Ascending aorta (tissue), 2 donors: ENCODE measurements around the gene GPRC5D. TPM values are rescaled to one million over a fixed set of nuclear protein-coding genes. Genes with fewer than 3 reads are reported as not detected.

ENCODE experiments used
- DNase-seq, 2 donors: peaks; one replicate each; pipeline ENCODE4 v3.0.0-alpha.2; 2019; ENCODE audit warnings: low spot score in 2 of 2
- H3K27ac ChIP-seq, 2 donors: fragments of 200-600 bp; sonication (generic); one replicate each; pipeline ENCODE4 v1.5.1; 2016 to 2017; ENCODE audit warnings: mild to moderate bottlenecking in 1 of 2
- H3K27me3 ChIP-seq: fragments of 200-600 bp; sonication (generic); one replicate; pipeline ENCODE4 v1.5.1; 2017
- H3K36me3 ChIP-seq, 2 donors: fragments of 200-600 bp; sonication (generic); one replicate each; pipeline ENCODE4 v1.5.1; 2016
- H3K4me1 ChIP-seq, 2 donors: fragments of 200-600 bp; sonication (generic); one replicate each; pipeline ENCODE4 v1.5.1; 2016 to 2017; ENCODE audit warnings: mild to moderate bottlenecking in 1 of 2
- H3K4me3 ChIP-seq, 2 donors: fragments of 200-600 bp; sonication (generic); one replicate each; pipeline ENCODE4 v1.5.1; 2016 to 2017; ENCODE audit warnings: mild to moderate bottlenecking in 1 of 2
- H3K9me3 ChIP-seq, 2 donors: fragments of 200-600 bp; sonication (generic); one replicate each; pipeline ENCODE4 v1.5.1; 2016
- intact Hi-C: fragments of 100-400 bp; cut with DNase I; formaldehyde crosslinking; loops from one replicate; pipeline ENCODE4 v1.15.1; 2023
- total RNA-seq: library from RNA; depleted of rRNA; stranded (reverse); fragments of >200 nt; gene quantifications from one replicate; pipeline ENCODE4 v1.1.0, GENCODE V29; 2016
- TF ChIP-seq, protein P1 (sequence below), 3 experiments: fragments of 200-600 bp in 2 of 3; fragments of 450-650 bp in 1 of 3; sonication (generic) in 2 of 3; IDR thresholded peaks; one replicate each; pipeline ENCODE4 v1.5.1; 2016 to 2019; ENCODE audit warnings: antibody characterized with exemption in 3 of 3, mild to moderate bottlenecking in 1 of 3, moderate library complexity in 1 of 3

The GPRC5D gene
- total RNA-seq, 1 donor from 2014 or later, result not detected

DNA sequence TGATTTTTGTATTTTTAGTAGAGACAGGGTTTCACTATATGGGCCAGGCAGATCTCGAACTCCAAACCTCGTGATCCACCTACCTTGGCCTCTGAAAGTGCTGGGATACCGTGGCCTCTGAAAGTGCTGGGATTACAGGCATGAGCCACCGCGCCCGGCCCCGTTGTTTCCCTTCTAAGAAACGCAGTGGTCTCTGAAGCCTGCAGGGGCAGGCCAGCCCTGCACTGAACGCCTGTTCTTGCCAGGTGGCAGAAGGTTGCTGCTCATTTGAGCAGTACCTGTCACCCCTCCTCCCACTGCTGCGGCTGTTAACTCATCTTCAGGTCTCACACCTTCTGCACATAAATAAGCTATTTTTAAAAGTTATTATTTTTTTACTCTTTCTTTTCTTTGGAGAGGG is 36.3 kb downstream of the GPRC5D start:
- TF ChIP-seq, protein P1, sequence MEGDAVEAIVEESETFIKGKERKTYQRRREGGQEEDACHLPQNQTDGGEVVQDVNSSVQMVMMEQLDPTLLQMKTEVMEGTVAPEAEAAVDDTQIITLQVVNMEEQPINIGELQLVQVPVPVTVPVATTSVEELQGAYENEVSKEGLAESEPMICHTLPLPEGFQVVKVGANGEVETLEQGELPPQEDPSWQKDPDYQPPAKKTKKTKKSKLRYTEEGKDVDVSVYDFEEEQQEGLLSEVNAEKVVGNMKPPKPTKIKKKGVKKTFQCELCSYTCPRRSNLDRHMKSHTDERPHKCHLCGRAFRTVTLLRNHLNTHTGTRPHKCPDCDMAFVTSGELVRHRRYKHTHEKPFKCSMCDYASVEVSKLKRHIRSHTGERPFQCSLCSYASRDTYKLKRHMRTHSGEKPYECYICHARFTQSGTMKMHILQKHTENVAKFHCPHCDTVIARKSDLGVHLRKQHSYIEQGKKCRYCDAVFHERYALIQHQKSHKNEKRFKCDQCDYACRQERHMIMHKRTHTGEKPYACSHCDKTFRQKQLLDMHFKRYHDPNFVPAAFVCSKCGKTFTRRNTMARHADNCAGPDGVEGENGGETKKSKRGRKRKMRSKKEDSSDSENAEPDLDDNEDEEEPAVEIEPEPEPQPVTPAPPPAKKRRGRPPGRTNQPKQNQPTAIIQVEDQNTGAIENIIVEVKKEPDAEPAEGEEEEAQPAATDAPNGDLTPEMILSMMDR (IDR thresholded peaks at IDR 0.05), result no peak
- no peak for DNase-seq
- intact Hi-C loops, result loop anchor here (1.0 to 5.0 kb wide), 4 partner anchors 68 to 297 kb away; partner anchors contain the start of gene APOLD1
- H3K27ac ChIP-seq, result peak overlapping the region; percentile 46 to 64
- no peaks in the 10 kb centered on the region for H3K9me3 ChIP-seq
- no peak overlapping the region for H3K4me3 ChIP-seq
- peaks cover 0 to 16% of the 10 kb centered on the region in 2 donors for H3K4me1 ChIP-seq
- H3K27me3 ChIP-seq, result no peaks in the 10 kb centered on the region
- H3K36me3 ChIP-seq, result peaks cover 17 to 23% of the 10 kb centered on the region in 2 donors

DNA sequence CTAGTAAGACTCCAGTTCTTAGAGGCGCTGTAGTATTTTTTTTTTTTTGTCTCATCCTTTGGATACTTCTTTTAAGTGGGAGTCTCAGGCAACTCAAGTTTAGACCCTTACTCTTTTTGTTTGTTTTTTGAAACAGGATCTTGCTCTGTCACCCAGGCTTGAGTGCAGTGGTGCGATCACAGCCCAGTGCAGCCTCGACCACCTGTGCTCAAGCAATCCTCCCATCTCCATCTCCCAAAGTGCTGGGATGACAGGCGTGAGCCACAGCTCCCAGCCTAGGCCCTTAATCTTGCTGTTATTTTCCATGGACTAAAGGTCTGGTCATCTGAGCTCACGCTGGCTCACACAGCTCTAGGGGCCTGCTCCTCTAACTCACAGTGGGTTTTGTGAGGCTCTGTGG is 39.3 kb downstream of the GPRC5D start:
- Histone ChIP-seq H3K9me3 (no peaks in the 10 kb centered on the region), H3K27ac (peak overlapping the region in 1 of 2 donors; percentile 48), H3K4me3 (no peak overlapping the region), H3K4me1 (peaks cover 4 to 36% of the 10 kb centered on the region in 2 donors), H3K27me3 (no peaks in the 10 kb centered on the region), H3K36me3 (peaks cover 25 to 30% of the 10 kb centered on the region in 2 donors)
- TF ChIP-seq, protein P1 (IDR thresholded peaks at IDR 0.05), result no peak
- intact Hi-C loops, result no loop called here
- no peak for DNase-seq

DNA sequence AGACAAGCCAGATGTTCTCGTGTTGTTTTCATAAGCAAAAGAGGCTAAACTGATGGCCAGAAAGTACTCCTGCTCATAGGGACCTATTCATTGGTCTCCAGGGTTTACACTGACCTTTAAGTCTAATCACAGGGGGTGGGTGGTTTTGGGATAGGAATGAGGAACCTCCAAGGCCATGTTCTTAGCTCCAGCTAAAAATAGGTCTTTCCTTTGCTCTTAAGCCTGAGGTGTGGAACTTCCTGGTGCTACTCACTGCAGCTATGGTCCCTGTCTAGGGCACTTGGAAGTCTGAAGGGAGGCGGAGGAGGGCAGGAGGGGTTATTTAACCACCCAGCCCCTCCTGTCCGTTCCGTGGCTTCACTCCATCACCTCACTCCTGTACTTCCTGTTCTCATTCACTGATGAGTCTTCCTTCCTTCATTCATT is 42.0 kb downstream of the GPRC5D start:
- Histone ChIP-seq H3K9me3 (no peaks in the 10 kb centered on the region), H3K4me1 (peaks cover 4 to 27% of the 10 kb centered on the region in 2 donors), H3K36me3 (peaks cover 25 to 30% of the 10 kb centered on the region in 2 donors), H3K4me3 (peak overlapping the region; percentile 26 to 43), H3K27ac (peak overlapping the region; percentile 64 to 69), H3K27me3 (no peaks in the 10 kb centered on the region)
- intact Hi-C loops, result loop anchor here (10.0 kb wide), 1 partner anchor 1145 kb away; no protein-coding TSS in a partner anchor
- TF ChIP-seq, protein P1 (IDR thresholded peaks at IDR 0.05), result no peak
- no peak for DNase-seq

DNA sequence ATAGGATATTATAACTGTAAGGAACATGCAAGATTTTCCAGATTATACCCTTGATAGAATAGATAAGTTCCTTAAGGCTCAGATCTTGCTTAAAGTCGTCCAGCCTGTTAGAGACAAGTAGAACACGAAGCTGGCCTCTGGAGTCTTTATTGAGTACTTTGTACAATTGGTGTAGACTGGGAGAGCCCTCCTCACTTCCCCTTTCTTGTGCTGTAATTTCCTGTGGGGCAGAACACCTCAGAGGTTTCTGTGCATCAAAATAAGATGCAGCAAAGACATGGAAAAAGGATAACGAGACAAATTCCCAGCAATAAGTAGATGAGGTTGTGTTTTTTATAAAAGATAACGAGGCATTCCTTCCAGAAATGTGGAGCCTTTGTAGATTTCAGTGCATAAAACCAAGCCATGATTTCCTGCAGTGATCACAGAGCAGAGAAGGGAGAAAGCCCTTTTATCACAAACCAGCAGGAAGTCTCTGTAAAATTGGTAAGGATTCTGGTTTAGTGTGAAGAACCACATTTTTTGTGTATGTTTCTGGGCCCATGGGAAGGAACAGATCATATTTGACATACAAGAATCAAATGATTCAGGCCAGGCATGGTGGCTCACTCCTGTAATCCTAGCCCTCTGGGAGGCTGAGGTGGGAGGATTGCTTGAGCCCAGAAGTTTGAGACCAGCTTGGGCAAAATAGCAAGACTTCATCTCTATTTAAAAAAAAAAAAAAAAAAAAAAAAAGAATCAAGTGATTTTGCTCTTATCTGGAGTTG is 42.6 kb downstream of the GPRC5D start:
- TF ChIP-seq, protein P1 (IDR thresholded peaks at IDR 0.05), result no peak
- intact Hi-C loops, result loop anchor here (10.0 kb wide), 1 partner anchor 1145 kb away; no protein-coding TSS in a partner anchor
- H3K36me3 ChIP-seq, result peaks cover 25 to 30% of the 10 kb centered on the region in 2 donors
- H3K4me1 ChIP-seq, result peaks cover 4 to 27% of the 10 kb centered on the region in 2 donors
- peak overlapping the region; percentile 64 to 69 for H3K27ac ChIP-seq
- peak overlapping the region in 1 of 2 donors; percentile 26 for H3K4me3 ChIP-seq
- H3K27me3 ChIP-seq, result no peaks in the 10 kb centered on the region
- no peak for DNase-seq
- H3K9me3 ChIP-seq, result no peaks in the 10 kb centered on the region

DNA sequence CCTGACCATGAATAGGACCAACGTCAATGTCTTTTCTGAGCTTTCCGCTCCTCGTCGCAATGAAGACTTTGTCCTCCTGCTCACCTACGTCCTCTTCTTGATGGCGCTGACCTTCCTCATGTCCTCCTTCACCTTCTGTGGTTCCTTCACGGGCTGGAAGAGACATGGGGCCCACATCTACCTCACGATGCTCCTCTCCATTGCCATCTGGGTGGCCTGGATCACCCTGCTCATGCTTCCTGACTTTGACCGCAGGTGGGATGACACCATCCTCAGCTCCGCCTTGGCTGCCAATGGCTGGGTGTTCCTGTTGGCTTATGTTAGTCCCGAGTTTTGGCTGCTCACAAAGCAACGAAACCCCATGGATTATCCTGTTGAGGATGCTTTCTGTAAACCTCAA is 43.3 kb downstream of the GPRC5D start:
- H3K27me3 ChIP-seq, result no peaks in the 10 kb centered on the region
- peaks cover 4 to 34% of the 10 kb centered on the region in 2 donors for H3K4me1 ChIP-seq
- TF ChIP-seq, protein P1 (IDR thresholded peaks at IDR 0.05), result no peak
- H3K9me3 ChIP-seq, result no peaks in the 10 kb centered on the region
- H3K27ac ChIP-seq, result peak overlapping the region; percentile 64 to 69
- intact Hi-C loops, result loop anchor here (10.0 kb wide), 1 partner anchor 1144 kb away; no protein-coding TSS in a partner anchor
- no peak overlapping the region for H3K4me3 ChIP-seq
- peaks cover 25 to 30% of the 10 kb centered on the region in 2 donors for H3K36me3 ChIP-seq
- DNase-seq, result no peak
